ENCODE measurements around the gene LHX6. TPM values are rescaled to one million over a fixed set of nuclear protein-coding genes. Genes with fewer than 3 reads are reported as not detected.

Gene LHX6
- total and polyA plus RNA-seq, 9 of the 15 experiments (the other 6 are each of a cell fraction or from before 2014, with no cell fraction given) = 2.8 to 16.3 (median 7.9) TPM

- TF ChIP-seq ELK1 (CRISPR knock-in tag; IDR thresholded peaks at IDR 0.05) (no peak), SUPT5H (IDR thresholded peaks at IDR 0.05) (peak; percentile 88), DNMT1 (IDR thresholded peaks at IDR 0.05) (no peak), CBFA2T2 (conservative IDR thresholded peaks at IDR 0.05) (no peak), ESRRB (CRISPR knock-in tag; IDR thresholded peaks at IDR 0.05; ENCODE audit: borderline replicate concordance) (no peak), THRAP3 (IDR thresholded peaks at IDR 0.05; ENCODE audit: borderline replicate concordance) (no peak), KHSRP (IDR thresholded peaks at IDR 0.05) (peak; percentile 98), MCM5 (IDR thresholded peaks at IDR 0.05; ENCODE audit: low read depth) (no peak), ZNF707 (CRISPR knock-in tag; conservative IDR thresholded peaks at IDR 0.05) (no peak), STAG1 (CRISPR knock-in tag; IDR thresholded peaks at IDR 0.05; ENCODE audit: borderline replicate concordance) (no peak), ZKSCAN3 (CRISPR knock-in tag; IDR thresholded peaks at IDR 0.05) (no peak), PURB (CRISPR knock-in tag; IDR thresholded peaks at IDR 0.05; ENCODE audit: low read depth) (no peak), HNRNPK (IDR thresholded peaks at IDR 0.05; ENCODE audit: low read depth, low read length, poor library complexity, severe bottlenecking) (no peak), HNRNPH1 (optimal IDR thresholded peaks at IDR 0.05; ENCODE audit: low read depth, low read length) (no peak), ZBTB9 (CRISPR knock-in tag; IDR thresholded peaks at IDR 0.05) (no peak), PKNOX1 (IDR thresholded peaks at IDR 0.05) (peak; percentile 47), ETV6 (IDR thresholded peaks at IDR 0.05; ENCODE audit: borderline replicate concordance in 1 of 2, low read depth in 2 of 2, low read length in 1 of 2) (no peak), ETV6 (CRISPR knock-in tag; IDR thresholded peaks at IDR 0.05; ENCODE audit: borderline replicate concordance) (0 out of 2 replicates have a peak, but pooled peaks have one; percentile 17), ZNF551 (CRISPR knock-in tag; IDR thresholded peaks at IDR 0.05) (no peak), CBX3 (IDR thresholded peaks at IDR 0.05; ENCODE audit: borderline replicate concordance in 1 of 2, low read length in 2 of 2) (no peak), CBX8 (IDR thresholded peaks at IDR 0.05; ENCODE audit: borderline replicate concordance, extremely low read depth, low read depth, low read length, poor library complexity, severe bottlenecking) (no peak), ZNF785 (CRISPR knock-in tag; IDR thresholded peaks at IDR 0.05) (no peak), GTF2F1 (IDR thresholded peaks at IDR 0.05; ENCODE audit: low read depth, low read length) (no peak), ZFPM2 (CRISPR knock-in tag; IDR thresholded peaks at IDR 0.05) (no peak), CTBP1 (IDR thresholded peaks at IDR 0.05; ENCODE audit: borderline replicate concordance) (peak; percentile 84), ATF2 (CRISPR knock-in tag; IDR thresholded peaks at IDR 0.05) (no peak; the same call in 1 of the 2 replicates)
Observed at GRCh38 chr9:122264360-122265148, 35.8 kb upstream of the LHX6 start, which contains the start of the genes MRRF and RBM18 (continued).

Data from K562 (cell line).